Osteocyte (in vitro differentiated cells): Measurements from ENCODE around the gene RTKN2. TPM values are rescaled to one million over a fixed set of nuclear protein-coding genes. Genes with fewer than 3 reads are reported as not detected.

Experiments
- DNase-seq: peaks from one replicate; pipeline ENCODE4 v3.0.0; 2021; ENCODE audit warnings: mixed read lengths; ENCODE audit not compliant: unreplicated experiment; ENCODE audit errors: extremely low spot score
- H3K27ac Mint-ChIP-seq: one replicate; pipeline ENCODE4 v1.8.0; 2021; ENCODE audit warnings: mild to moderate bottlenecking, mixed read lengths; ENCODE audit not compliant: unreplicated experiment
- H3K27me3 Mint-ChIP-seq: one replicate; pipeline ENCODE4 v1.8.0; 2021; ENCODE audit warnings: mixed read lengths; ENCODE audit not compliant: unreplicated experiment
- H3K36me3 Mint-ChIP-seq: one replicate; pipeline ENCODE4 v1.8.0; 2021; ENCODE audit warnings: mixed read lengths; ENCODE audit not compliant: unreplicated experiment
- H3K4me1 Mint-ChIP-seq: one replicate; pipeline ENCODE4 v1.8.0; 2021; ENCODE audit warnings: mixed read lengths; ENCODE audit not compliant: unreplicated experiment
- H3K4me3 Mint-ChIP-seq: one replicate; pipeline ENCODE4 v1.8.0; 2021; ENCODE audit warnings: mild to moderate bottlenecking, moderate library complexity, mixed read lengths; ENCODE audit not compliant: unreplicated experiment
- H3K9me3 Mint-ChIP-seq: one replicate; pipeline ENCODE4 v1.8.0; 2021; ENCODE audit warnings: mixed read lengths; ENCODE audit not compliant: unreplicated experiment
- CTCF ChIP-seq: fragments of 200-600 bp; sonication (generic); IDR thresholded peaks from 2 replicates; pipeline ENCODE4 v1.5.0; 2021; ENCODE audit warnings: antibody characterized with exemption, mild to moderate bottlenecking, moderate library complexity
- total RNA-seq: library from RNA; stranded (reverse); gene quantifications from 2 replicates; pipeline ENCODE4 v1.2.1, GENCODE V29; 2021

The RTKN2 gene
- total RNA-seq, 1 donor from 2014 or later: 2.4 TPM

GRCh38 chr10:62147425-62147824 is 121.2 kb downstream of the RTKN2 start:
- Mint-ChIP-seq H3K27ac (no peak overlapping the region), H3K4me1 (peaks cover 23% of the 10 kb centered on the region), H3K27me3 (no peaks in the 10 kb centered on the region), H3K36me3 (peaks cover 2% of the 10 kb centered on the region), H3K9me3 (peaks cover 6% of the 10 kb centered on the region), H3K4me3 (no peak overlapping the region)
- DNase-seq: no peak
- TF ChIP-seq CTCF: no peak

DNA sequence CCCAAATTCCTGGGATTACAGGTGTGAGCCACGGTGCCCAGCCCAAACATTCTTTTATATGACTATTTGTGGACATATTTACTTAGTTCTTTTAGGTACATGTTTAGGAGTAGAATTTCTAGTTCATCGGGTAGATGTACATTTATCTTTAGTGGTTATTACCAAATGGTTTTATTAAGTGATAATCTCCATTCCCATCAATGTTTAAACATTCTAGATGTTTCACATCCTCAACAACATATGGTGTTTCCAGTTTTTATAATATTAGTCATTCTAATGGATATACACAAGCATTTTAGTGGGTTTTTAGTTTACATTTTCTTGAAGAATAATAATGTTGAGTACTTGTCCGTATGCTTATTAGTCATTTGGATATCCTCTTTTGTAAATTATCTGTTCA is 131.7 kb downstream of the RTKN2 start:
- Mint-ChIP-seq H3K4me1 (no peaks in the 10 kb centered on the region), H3K9me3 (no peaks in the 10 kb centered on the region), H3K4me3 (no peak overlapping the region), H3K36me3 (no peaks in the 10 kb centered on the region), H3K27me3 (no peaks in the 10 kb centered on the region), H3K27ac (no peak overlapping the region)
- TF ChIP-seq CTCF: no peak
- no peak for DNase-seq

DNA sequence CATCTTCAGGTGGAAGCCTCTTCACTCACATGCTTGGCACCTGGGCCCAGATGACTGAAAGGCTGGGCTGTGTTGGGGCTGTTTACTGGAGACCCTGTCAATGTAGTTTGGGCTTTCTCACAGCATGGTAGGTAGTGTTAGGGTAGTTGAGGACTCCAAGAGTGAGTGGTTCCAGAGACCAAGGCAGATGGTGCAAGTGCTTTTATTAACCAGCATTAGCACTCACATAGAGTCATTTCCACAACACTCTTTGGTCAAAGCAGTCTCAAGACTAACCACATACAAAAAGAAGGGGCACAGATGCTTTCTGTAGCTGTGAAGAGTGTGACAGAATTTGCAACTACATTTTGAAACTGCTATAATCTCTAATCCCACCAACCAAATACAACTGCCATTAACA is 135.0 kb downstream of the RTKN2 start:
- Mint-ChIP-seq H3K27me3 (no peaks in the 10 kb centered on the region), H3K4me3 (no peak overlapping the region), H3K9me3 (peaks cover 5% of the 10 kb centered on the region), H3K4me1 (peaks cover 9% of the 10 kb centered on the region), H3K36me3 (peaks cover under 1% of the 10 kb centered on the region), H3K27ac (no peak overlapping the region)
- no peak for DNase-seq
- no peak for TF ChIP-seq CTCF

Other genes starting within 250 kb of the RTKN2 start
- gene ZNF365, start 105.5 kb upstream of the RTKN2 start, total RNA-seq: 0.44 and 1.0 TPM in 2 replicates